Spinal cord (tissue), 10 donors: ENCODE data around the gene NFYB. TPM values are rescaled to one million over a fixed set of nuclear protein-coding genes. Genes with fewer than 3 reads are reported as not detected.

ENCODE experiments used
- DNase-seq, 6 donors: peaks; one replicate each; pipeline versions ENCODE4 v3.0.0 to v3.0.0-alpha.2; 2013 to 2015; ENCODE audit warnings: low spot score in 6 of 6, low read depth in 4 of 6
- H3K27ac ChIP-seq: one replicate; pipeline ENCODE4 v1.5.1; 2013; ENCODE audit warnings: low read depth, low read length, control low read depth
- H3K27me3 ChIP-seq: one replicate; pipeline ENCODE4 v1.6.1; 2013; ENCODE audit warnings: low read length; ENCODE audit not compliant: control insufficient read depth, insufficient read depth
- H3K36me3 ChIP-seq: one replicate; pipeline ENCODE4 v1.6.1; 2013; ENCODE audit warnings: low read length; ENCODE audit not compliant: control insufficient read depth, insufficient read depth
- H3K4me1 ChIP-seq: one replicate; pipeline ENCODE4 v1.6.1; 2013; ENCODE audit warnings: low read length; ENCODE audit not compliant: control insufficient read depth, insufficient read depth
- H3K4me3 ChIP-seq: one replicate; pipeline ENCODE4 v1.5.1; 2013; ENCODE audit warnings: low read depth, low read length, control low read depth
- H3K9me3 ChIP-seq: one replicate; pipeline ENCODE4 v1.6.1; 2013; ENCODE audit warnings: low read length; ENCODE audit not compliant: control insufficient read depth, insufficient read depth
- WGBS: methylation state at CpG from one replicate; pipeline ENCODE4 v1.1.5; 2013; ENCODE audit warnings: missing lambda C conversion rate; ENCODE audit not compliant: insufficient coverage; 5-methylcytosine and 5-hydroxymethylcytosine counted together
- polyA plus RNA-seq, 2 donors: library from polyadenylated mRNA; unstranded; fragments of 120-200 nt; gene quantifications; one replicate each; pipeline ENCODE4 v1.2.1, GENCODE V29; 2013; ENCODE audit not compliant: insufficient read length in 2 of 2
- small RNA-seq: library from RNA; depleted of rRNA; stranded (forward); fragments of <200 nt; gene quantifications from one replicate; pipeline ENCODE3, GENCODE V24; 2014; ENCODE audit warnings: low replicate concordance
- total RNA-seq, 2 donors: library from RNA; depleted of rRNA in 1 of 2; stranded (reverse); fragments of 120-200 nt in 1 of 2; fragments of >200 nt in 1 of 2; gene quantifications; one replicate each; pipeline versions ENCODE4 v1.2.3 to v1.2.4, GENCODE V29; 2013 to 2014
- donor health status: healthy.

NFYB gene
- total and polyA plus RNA-seq, 4 donors, result 28.2 to 74.7 (median 51.8) TPM

GRCh38 chr12:104072099-104072498, 65.9 kb downstream of the NFYB start:
- peaks cover 29% of the 10 kb centered on the region for H3K36me3 ChIP-seq
- H3K27ac ChIP-seq, result no peak overlapping the region
- no peak overlapping the region for H3K4me3 ChIP-seq
- H3K9me3 ChIP-seq, result no peaks in the 10 kb centered on the region
- no peaks in the 10 kb centered on the region for H3K27me3 ChIP-seq
- DNase-seq, result no peak
- WGBS, result 100% methylated on average over 2 of the region's 2 CpGs
- H3K4me1 ChIP-seq, result no peaks in the 10 kb centered on the region

Small RNA genes lying within 50 kb of the gene (small RNA-seq; reads per million reads assigned to genes)
- not detected for gene RNA5SP370

Other genes starting within 250 kb of the NFYB start
- 100 to 1,000 TPM; 374 to 594 TPM for gene HSP90B1, start 207.8 kb downstream of the NFYB start, total RNA-seq
- 100 to 1,000 TPM; 418 to 448 TPM for gene HSP90B1, start 207.8 kb downstream of the NFYB start, polyA plus RNA-seq
- gene TDG, start 172.3 kb downstream of the NFYB start, total RNA-seq, result 10 to 100 TPM; 29.5 to 29.9 TPM
- gene TDG, start 172.3 kb downstream of the NFYB start, polyA plus RNA-seq, result 10 to 100 TPM; 30.4 to 34.4 TPM
- gene GLT8D2, start 88.0 kb downstream of the NFYB start, total RNA-seq, result 10 to 100 TPM; 49.0 to 86.8 TPM
- 10 to 100 TPM; 14.2 to 25.1 TPM for gene GLT8D2, start 88.0 kb downstream of the NFYB start, polyA plus RNA-seq
- 10 to 100 TPM; 36.1 to 50.7 TPM for gene HCFC2, start 73.7 kb downstream of the NFYB start, total RNA-seq
- 10 to 100 TPM; 19.1 to 22.6 TPM for gene HCFC2, start 73.7 kb downstream of the NFYB start, polyA plus RNA-seq
- gene TXNRD1, start 77.6 kb upstream of the NFYB start, total RNA-seq, result 10 to 100 TPM; 76.8 to 81.6 TPM
- 10 to 100 TPM; 48.3 to 54.0 TPM for gene TXNRD1, start 77.6 kb upstream of the NFYB start, polyA plus RNA-seq
- 1 to 10 TPM; 5.3 to 6.5 TPM for gene EID3, start 165.5 kb upstream of the NFYB start, total RNA-seq
- 1 to 10 TPM; 4.3 to 4.7 TPM for gene EID3, start 165.5 kb upstream of the NFYB start, polyA plus RNA-seq